KG1 (cell line): ENCODE data around the gene BRWD1.

Experiments used
- DNase-seq: peaks from one replicate; lab custom pipeline; 2025; lab: John Stamatoyannopoulos, UW

BRWD1 gene

GRCh38 chr21:39197448-39198233, 115.8 kb downstream of the BRWD1 start:
- no peak for DNase-seq

DNA sequence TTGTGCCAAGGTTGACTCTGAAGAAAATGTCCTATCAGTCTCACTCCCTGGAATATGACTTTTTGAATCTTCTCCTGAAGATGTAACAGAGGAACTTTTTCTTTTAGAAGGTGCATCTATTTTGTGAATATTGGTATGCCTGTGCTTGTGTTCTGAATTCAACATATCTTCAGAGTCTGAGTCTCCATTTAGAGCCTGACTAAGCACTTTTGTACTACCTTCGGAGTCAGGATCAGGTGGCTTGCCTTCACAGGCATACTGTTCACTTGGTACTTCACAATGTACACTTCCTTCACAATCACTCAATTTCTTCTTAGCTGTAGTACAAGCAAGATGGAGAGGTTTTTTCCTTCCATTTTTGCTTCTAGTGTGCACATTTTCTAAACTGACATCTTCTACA, 116.6 kb downstream of the BRWD1 start:
- no peak for DNase-seq

DNA sequence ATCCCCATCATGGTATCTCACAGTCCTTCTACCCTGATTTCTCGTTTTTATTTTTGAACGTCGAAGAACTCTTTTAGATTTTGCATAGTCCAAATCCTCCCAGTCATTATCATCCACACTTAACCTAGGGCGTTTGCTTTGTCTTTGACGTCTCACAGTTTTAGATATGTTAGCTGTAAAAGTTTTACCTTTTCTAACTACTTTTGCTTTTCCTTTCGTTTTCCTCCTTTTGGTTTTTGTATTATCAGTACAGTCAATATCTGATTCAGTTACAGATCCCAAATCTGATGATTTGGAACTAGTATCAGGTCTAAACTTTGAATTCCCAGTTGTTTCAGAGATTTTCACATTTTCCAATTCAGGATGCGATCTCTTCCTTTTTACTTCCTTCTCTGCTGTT, 117.1 kb downstream of the BRWD1 start:
- no peak for DNase-seq

DNA sequence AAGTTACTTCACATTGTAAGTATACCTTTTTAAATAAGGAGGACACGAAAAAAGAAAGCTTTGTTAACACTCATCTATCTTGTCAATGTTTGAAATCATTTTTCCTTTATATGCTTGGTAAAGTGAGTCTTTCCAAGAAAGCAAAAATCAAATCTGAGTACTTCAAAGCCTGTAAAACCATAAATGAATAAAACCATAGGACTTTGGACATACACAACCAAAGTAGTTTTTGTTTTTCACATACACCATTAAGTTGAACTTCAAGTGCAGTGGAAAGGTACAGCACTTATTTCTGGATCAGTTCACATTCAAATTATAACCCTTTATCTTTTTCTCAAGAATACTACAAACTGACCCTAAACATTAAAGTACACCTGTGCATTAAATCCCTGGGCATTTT, 120.1 kb downstream of the BRWD1 start:
- no peak for DNase-seq

- DNase-seq, result no peak
Measured at GRCh38 chr21:39189857-39190604, 123.4 kb downstream of the BRWD1 start.

- no peak for DNase-seq
Measured at GRCh38 chr21:39188521-39189139, 124.8 kb downstream of the BRWD1 start.

DNA sequence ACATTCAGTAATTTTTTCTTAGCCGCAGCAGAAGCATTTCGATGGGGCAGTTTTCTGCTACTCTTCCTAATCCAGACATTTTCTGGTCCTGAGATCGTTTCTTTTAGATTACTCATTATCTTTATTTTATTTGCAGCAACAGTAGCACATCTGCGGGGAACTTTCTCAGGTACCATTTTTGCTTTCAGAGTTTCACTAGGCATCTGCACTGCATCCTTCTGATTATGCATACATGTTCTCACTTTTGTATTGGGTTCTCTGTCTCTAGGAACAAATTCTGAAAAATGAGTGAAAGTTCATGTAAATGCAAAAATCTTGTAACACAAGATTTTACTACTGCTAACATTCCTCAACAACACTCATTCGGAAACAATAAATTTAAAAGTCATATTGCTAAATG, 126.3 kb downstream of the BRWD1 start:
- DNase-seq, result no peak

- DNase-seq, result no peak
Measured at GRCh38 chr21:39186676-39187075, 126.8 kb downstream of the BRWD1 start.

- DNase-seq, result no peak
Measured at GRCh38 chr21:39185157-39185556, 128.3 kb downstream of the BRWD1 start.

- DNase-seq, result no peak
Measured at GRCh38 chr21:39184050-39184980, 129.1 kb downstream of the BRWD1 start.

GRCh38 chr21:39183272-39184049, 130.0 kb downstream of the BRWD1 start, which contains the start of gene PSMG1:
PSMG1 (minus strand) TSS chr21:39183451; CDS start chr21:39183385, 66 bp downstream.
- peak; percentile 88 for DNase-seq

DNA sequence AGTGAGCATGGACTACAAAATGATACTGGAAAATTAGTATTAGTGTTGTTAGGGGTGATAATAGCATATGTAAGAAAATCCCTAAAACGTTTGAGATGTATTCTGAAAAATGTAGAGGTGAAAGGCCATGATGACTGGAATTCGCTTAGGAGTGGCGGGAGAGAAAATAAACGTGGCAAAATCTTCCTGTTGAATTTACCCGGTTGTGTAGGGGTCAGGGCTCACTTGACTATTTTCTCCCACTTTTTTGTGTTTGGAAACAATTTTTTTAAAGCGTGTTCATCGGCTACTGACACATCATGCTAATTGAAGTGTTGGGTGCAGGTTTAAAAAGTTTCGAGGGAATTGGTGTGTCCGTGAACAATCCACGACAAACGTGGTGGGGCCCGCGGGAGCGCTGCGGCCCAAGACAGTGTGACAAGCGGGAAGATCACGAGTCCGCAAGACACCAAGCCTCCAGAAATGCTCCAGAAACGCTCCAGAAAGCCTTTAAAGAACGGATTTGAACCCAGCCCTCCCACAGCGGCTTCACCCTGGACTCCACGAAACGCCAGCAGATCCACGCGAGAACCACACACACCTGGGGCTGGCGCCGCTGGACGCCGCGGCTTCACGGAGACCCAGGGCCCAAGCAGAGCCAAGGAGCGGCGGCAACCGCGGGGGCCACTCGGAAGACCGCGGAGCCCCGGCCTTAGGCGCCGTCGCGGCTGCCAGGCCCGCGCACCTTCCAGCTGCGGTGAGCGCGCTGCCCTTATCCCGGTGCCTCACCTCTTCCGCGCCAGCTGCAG, 130.8 kb downstream of the BRWD1 start:
- no peak for DNase-seq

- no peak for DNase-seq
Measured at GRCh38 chr21:39182016-39182415, 131.4 kb downstream of the BRWD1 start.

DNA sequence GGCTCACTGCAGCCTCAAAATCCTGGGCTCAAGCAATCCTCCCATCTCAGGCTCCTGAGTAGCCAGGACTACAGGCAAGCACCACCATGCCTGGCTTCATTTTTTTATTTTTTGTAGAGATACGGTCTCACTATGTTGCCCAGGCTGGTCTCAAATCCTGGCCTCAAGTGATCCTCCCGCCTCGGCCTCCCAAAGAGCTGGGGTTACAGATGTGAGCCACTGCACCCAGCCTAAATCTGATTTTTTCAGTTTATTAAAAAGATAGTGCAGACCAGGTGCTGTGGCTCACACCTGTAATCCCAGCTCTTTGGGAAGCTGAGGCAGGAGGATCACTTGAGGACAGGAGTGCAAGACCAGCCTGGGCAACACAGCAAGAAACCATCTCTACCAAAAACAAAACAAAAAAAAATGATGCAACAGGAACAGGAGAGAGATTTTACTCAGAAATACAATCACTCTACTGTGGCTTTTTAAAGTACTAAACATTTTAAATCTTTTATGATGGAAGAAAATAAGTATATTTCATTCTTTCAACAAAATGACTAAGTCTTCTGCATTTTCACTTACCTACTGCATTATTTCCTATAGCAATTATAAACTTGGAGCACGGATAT, 132.1 kb downstream of the BRWD1 start:
- DNase-seq, result no peak

DNA sequence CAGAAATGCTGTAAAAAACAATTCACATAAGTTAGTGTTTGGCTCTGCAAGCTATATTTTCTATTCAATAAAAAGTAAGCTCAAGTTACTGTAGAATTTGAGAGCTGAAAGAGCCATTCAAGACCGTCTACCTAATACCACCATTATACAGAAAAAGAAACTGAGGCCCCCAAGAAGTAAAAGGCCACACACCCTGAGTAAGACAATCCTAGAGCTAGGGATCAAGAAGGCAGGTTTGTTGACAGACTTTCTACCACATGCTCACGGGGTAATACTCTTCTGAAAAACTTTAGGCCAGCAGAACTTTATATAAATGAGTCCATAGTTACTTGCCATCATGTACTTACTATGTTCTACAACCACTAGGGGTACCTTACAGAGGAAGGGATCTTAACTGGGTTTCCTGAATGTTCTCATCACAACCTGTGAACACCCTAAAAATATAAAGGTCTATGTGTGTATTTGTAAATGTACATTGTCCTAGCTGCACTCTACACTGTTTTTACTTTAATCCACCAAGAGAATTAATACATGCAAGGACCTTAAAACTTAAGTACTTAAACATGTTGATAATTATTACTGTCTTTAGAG, 132.9 kb downstream of the BRWD1 start:
- no peak for DNase-seq

GRCh38 chr21:39178421-39178820, 135.0 kb downstream of the BRWD1 start:
- DNase-seq, result no peak

DNA sequence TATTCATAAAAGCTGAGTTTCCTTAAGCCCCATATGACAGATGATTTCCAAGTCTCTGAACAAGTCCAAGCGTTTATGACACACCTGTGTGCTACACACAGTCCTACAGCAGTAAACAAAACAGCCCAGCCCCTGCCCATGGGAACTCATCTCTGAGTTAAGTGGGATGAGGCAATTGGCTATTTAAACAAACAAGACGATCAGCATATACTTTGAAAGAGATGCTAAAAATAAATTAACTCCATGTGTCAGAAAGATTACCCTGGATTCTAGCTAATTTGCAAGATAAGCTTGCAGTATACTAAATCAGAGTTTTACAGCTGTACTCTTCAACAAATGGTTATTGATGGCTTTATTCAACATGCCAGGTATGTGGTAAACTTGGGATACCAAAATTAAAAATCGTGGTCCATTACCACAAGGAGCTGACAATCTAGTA, 137.1 kb downstream of the BRWD1 start:
- DNase-seq, result no peak

DNA sequence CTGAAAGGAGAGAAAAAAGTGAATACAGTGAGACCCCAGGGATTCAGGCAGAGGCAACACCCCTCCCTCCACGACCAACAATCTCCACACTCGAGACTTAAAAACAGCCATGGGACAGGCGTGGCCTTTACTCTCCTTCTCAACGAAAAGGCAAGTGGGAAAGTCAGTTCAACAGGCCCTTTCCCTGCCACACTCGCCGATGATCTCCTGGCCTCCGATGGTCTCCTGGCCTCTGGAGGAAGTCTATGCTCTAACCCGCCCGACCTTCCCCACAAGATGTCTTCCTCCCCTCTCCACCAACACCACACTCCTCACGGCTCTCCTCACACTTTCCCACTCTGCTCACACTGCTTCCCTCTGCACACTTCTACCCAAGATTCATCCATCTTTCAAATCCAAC, 137.8 kb downstream of the BRWD1 start:
- no peak for DNase-seq

DNA sequence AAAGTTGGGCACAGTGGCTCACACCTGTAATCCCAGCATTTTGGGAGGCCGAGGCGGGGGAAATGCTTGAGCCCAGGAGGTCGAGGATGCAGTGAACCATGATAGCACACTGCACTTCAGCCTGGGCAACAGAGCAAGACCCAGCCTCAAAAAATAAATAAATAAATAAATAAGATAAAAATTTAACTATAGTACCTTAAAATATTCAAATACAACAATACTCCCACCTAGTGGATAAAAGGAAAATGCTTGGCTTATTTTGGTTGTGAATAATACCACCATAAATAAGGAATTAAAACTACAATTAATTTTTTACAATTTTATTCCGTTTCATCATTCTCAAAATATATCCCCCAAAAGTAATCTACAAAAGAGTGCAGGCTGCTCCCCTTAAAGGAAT, 138.3 kb downstream of the BRWD1 start:
- DNase-seq, result no peak
